PC-9 (cell line): ENCODE measurements around the gene RAPGEF1. TPM values are rescaled to one million over a fixed set of nuclear protein-coding genes. Genes with fewer than 3 reads are reported as not detected.

Experiments used
- BruUV-seq: library from RNA; stranded (reverse); fragments of 400-500 nt; replicated peaks from 2 replicates; lab custom pipeline; 2021; lab: Mats Ljungman, UMichigan
- CTCF ChIA-PET: fragments of 300-600 bp; sonication (Branson Sonifier 250); formaldehyde crosslinking; loops from one replicate; lab custom pipeline; 2022; ENCODE audit warnings: antibody characterized with exemption; lab: Charles Lee
- POLR2A ChIA-PET: fragments of 300-600 bp; sonication (Branson Sonifier 250); formaldehyde crosslinking; loops from one replicate; lab custom pipeline; 2022; ENCODE audit warnings: antibody characterized with exemption; ENCODE audit not compliant: unreplicated experiment; lab: Charles Lee
- DNase-seq, 2 experiments: peaks; one replicate each; pipeline versions ENCODE4 v3.0.0 to v3.0.0-alpha.2; 2015 to 2022; ENCODE audit warnings: mixed read lengths in 1 of 2
- H2AFZ ChIP-seq: fragments of 200-600 bp; sonication (generic); 2 replicates; pipeline ENCODE4 v1.8.1; 2017; ENCODE audit warnings: antibody characterized with exemption
- H3F3A ChIP-seq: fragments of 200-600 bp; sonication (generic); 2 replicates; pipeline ENCODE4 v1.8.1; 2017; ENCODE audit warnings: antibody characterized with exemption, mild to moderate bottlenecking, low read depth; ENCODE audit not compliant: insufficient read depth
- H3K27ac ChIP-seq: fragments of 200-600 bp; sonication (generic); 2 replicates; pipeline ENCODE4 v1.6.1; 2016; ENCODE audit warnings: mixed run types
- H3K27me3 ChIP-seq: fragments of 200-600 bp; sonication (generic); 2 replicates; pipeline ENCODE4 v1.6.1; 2016; ENCODE audit warnings: low read depth, mixed run types; ENCODE audit not compliant: insufficient read depth
- H3K36me3 ChIP-seq: fragments of 200-600 bp; sonication (generic); 2 replicates; pipeline ENCODE4 v1.6.1; 2016; ENCODE audit warnings: low read depth, mixed run types
- H3K4me1 ChIP-seq: fragments of 200-600 bp; sonication (generic); replicated peaks from 2 replicates; pipeline ENCODE4 v1.6.1; 2016; ENCODE audit warnings: mixed run types; ENCODE audit not compliant: insufficient read depth
- H3K4me2 ChIP-seq: fragments of 200-600 bp; sonication (generic); 2 replicates; pipeline ENCODE4 v1.6.1; 2017; ENCODE audit warnings: mixed run types
- H3K4me3 ChIP-seq: fragments of 200-600 bp; sonication (generic); 2 replicates; pipeline ENCODE4 v1.6.1; 2016; ENCODE audit warnings: mixed run types
- H3K79me2 ChIP-seq: fragments of 200-600 bp; sonication (generic); 2 replicates; pipeline ENCODE4 v1.6.1; 2017; ENCODE audit warnings: low read depth, mixed run types
- H3K9me2 ChIP-seq: fragments of 200-600 bp; sonication (generic); 2 replicates; pipeline ENCODE4 v1.8.1; 2017; ENCODE audit warnings: mild to moderate bottlenecking; ENCODE audit not compliant: insufficient read depth
- H3K9me3 ChIP-seq: fragments of 200-600 bp; sonication (generic); 2 replicates; pipeline ENCODE4 v1.8.1; 2016; ENCODE audit warnings: low read depth; ENCODE audit not compliant: insufficient read depth
- H4K20me1 ChIP-seq: fragments of 200-600 bp; sonication (generic); 2 replicates; pipeline ENCODE4 v1.8.1; 2017; ENCODE audit not compliant: insufficient read depth
- EZH2 ChIP-seq: fragments of 200-600 bp; sonication (generic); IDR thresholded peaks from 2 replicates; pipeline ENCODE4 v1.8.0; 2017; ENCODE audit warnings: antibody characterized with exemption, low read depth
- intact Hi-C: fragments of 100-400 bp; cut with micrococcal nuclease; formaldehyde crosslinking; loops from one replicate; pipeline ENCODE4 v1.10.0; 2022; ENCODE audit not compliant: unreplicated experiment
- total RNA-seq: library from RNA; stranded (reverse); gene quantifications from 2 replicates; pipeline ENCODE4 v1.2.3, GENCODE V29; 2021
- TF ChIP-seq, protein P1 (sequence below): fragments of 200-600 bp; sonication (generic); conservative IDR thresholded peaks from 2 replicates; pipeline ENCODE4 v1.6.1; 2017; ENCODE audit warnings: mixed run types, antibody characterized with exemption, mild to moderate bottlenecking, moderate library complexity

Gene RAPGEF1
- total RNA-seq, 1 experiment from 2014 or later: 66.5 TPM

DNA sequence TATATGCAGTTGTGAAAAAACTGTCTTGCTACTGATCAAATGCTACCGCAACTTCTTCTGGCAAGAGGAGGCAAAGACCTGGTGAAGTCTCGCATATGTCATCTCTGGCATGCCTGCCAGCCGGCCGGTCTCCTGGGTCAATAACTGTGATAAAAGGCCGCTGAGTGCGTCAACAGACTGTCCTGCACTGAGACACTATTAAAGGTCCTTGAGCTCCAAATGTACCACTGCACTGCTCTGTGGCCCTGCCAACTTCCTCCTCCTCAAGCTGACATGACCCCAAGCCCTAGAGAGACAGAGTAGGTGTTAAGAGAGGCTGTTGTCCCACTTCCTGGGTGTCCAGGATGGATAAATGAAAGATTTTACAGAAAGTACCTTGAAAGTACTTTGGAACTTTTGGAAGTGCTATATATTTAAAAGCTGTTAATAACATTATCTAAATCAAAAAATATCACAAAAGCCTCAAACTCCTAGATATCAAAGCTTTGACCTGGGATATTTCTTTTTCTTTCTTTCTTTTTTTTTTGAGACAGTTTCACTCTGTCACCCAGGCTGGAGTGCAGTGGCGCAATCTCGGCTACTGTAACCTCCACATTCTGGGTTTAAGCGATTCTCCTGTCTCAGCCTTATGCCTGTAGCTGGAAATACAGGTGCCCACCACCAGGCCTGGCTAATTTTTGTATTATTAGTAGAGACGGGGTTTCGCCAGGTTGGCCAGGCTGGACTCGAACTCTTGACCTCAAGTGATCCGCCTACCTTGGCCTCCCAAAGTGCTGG lies 31.5 kb downstream of the RAPGEF1 start:
- Histone ChIP-seq H3K4me3 (no peak overlapping the region), H3K4me1 (peaks cover 13% of the 10 kb centered on the region), H3K4me2 (no peak overlapping the region), H3K9me2 (no peaks in the 10 kb centered on the region), H3K9me3 (no peaks in the 10 kb centered on the region), H3K36me3 (no peaks in the 10 kb centered on the region), H4K20me1 (no peaks in the 10 kb centered on the region), H3F3A (no peaks in the 10 kb centered on the region), H3K27ac (0 out of 2 replicates have a peak overlapping the region, but pooled peaks have one; percentile 11), H3K79me2 (peaks cover 5% of the 10 kb centered on the region), H2AFZ (no peak overlapping the region), H3K27me3 (no peaks in the 10 kb centered on the region)
- DNase-seq: no peak
- no TSS peak for BruUV-seq
- TF ChIP-seq, protein P1, sequence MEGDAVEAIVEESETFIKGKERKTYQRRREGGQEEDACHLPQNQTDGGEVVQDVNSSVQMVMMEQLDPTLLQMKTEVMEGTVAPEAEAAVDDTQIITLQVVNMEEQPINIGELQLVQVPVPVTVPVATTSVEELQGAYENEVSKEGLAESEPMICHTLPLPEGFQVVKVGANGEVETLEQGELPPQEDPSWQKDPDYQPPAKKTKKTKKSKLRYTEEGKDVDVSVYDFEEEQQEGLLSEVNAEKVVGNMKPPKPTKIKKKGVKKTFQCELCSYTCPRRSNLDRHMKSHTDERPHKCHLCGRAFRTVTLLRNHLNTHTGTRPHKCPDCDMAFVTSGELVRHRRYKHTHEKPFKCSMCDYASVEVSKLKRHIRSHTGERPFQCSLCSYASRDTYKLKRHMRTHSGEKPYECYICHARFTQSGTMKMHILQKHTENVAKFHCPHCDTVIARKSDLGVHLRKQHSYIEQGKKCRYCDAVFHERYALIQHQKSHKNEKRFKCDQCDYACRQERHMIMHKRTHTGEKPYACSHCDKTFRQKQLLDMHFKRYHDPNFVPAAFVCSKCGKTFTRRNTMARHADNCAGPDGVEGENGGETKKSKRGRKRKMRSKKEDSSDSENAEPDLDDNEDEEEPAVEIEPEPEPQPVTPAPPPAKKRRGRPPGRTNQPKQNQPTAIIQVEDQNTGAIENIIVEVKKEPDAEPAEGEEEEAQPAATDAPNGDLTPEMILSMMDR: no peak
- TF ChIP-seq EZH2: no peak
- CTCF ChIA-PET: interaction anchor here (0.5 kb wide), 1 partner anchor 46 kb away, joined by 3 read pairs; no protein-coding TSS in a partner anchor
- POLR2A ChIA-PET: interaction anchor here (0.7 kb wide), 1 partner anchor 13 kb away, joined by 3 read pairs; no protein-coding TSS in a partner anchor
- intact Hi-C loops: no loop called here

DNA sequence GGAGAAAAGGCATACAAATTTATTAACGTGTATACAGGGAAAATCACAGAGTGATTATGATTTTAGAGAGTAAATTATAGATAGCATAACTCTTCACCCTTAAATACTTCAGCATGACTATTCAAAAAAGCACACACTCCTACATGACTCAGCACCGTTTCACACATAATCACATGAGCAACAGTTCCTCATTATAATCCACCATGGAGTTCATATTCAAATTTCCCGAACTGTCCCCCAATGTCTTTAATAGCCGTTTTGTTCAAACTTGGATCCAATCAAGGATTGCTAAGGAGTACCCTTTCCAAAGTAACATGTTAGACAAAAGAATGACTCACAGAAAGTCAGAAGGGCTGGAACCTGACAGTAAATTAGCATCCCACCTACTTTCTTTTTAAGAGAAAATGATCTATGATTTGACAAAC lies 32.1 kb downstream of the RAPGEF1 start:
- Histone ChIP-seq H3K36me3 (no peaks in the 10 kb centered on the region), H3F3A (no peaks in the 10 kb centered on the region), H3K9me3 (no peaks in the 10 kb centered on the region), H3K27ac (0 out of 2 replicates have a peak overlapping the region, but pooled peaks have one; percentile 11), H3K4me1 (peaks cover 13% of the 10 kb centered on the region), H3K9me2 (no peaks in the 10 kb centered on the region), H3K4me2 (no peak overlapping the region), H3K79me2 (peaks cover 7% of the 10 kb centered on the region), H2AFZ (no peak overlapping the region), H3K27me3 (no peaks in the 10 kb centered on the region), H4K20me1 (no peaks in the 10 kb centered on the region), H3K4me3 (no peak overlapping the region)
- no peak for DNase-seq
- POLR2A ChIA-PET: no interaction called here
- CTCF ChIA-PET: interaction anchor here (0.6 kb wide), 1 partner anchor 390 kb away, joined by 10 read pairs; no protein-coding TSS in a partner anchor
- BruUV-seq: no TSS peak
- intact Hi-C loops: no loop called here
- TF ChIP-seq, protein P1: no peak
- TF ChIP-seq EZH2: no peak

GRCh38 chr9:131707050-131707449 lies 32.8 kb downstream of the RAPGEF1 start:
- Histone ChIP-seq H3K9me3 (no peaks in the 10 kb centered on the region), H3K27ac (0 out of 2 replicates have a peak overlapping the region, but pooled peaks have one; percentile 11), H3K4me1 (peaks cover 13% of the 10 kb centered on the region), H3K27me3 (no peaks in the 10 kb centered on the region), H3K9me2 (no peaks in the 10 kb centered on the region; the same call in 1 of the 2 replicates), H3K4me3 (no peak overlapping the region), H3K36me3 (no peaks in the 10 kb centered on the region), H3K4me2 (no peak overlapping the region), H3F3A (no peaks in the 10 kb centered on the region), H2AFZ (no peak overlapping the region), H4K20me1 (no peaks in the 10 kb centered on the region), H3K79me2 (peaks cover 9% of the 10 kb centered on the region)
- intact Hi-C loops: no loop called here
- BruUV-seq: no TSS peak
- DNase-seq: no peak
- POLR2A ChIA-PET: no interaction called here
- TF ChIP-seq, protein P1: no peak
- no peak for TF ChIP-seq EZH2
- CTCF ChIA-PET: no interaction called here
